ENCODE results near the gene PRSS50.
"Not testable (repeated sequence)": the region's sequence is repeated elsewhere in the genome, so short reads cannot be mapped to it uniquely, and the experiment has no call there.

Gene PRSS50

GRCh38 chr3:46707601-46708011 is 10.1 kb downstream of the PRSS50 start:
- no peaks in the 10 kb centered on the region for H3K9me3 ChIP-seq (ENCODE audit: control insufficient read depth in 2 of 2, low read length in 2 of 2)

GRCh38 chr3:46706771-46707582 is 10.7 kb downstream of the PRSS50 start:
- peaks cover 5% of the 10 kb centered on the region for H3K4me1 ChIP-seq (ENCODE audit: control insufficient read depth, insufficient read depth, low read length)
- no peak overlapping the region for H3K9ac ChIP-seq (ENCODE audit: low read length in 2 of 2)
- no peaks in the 10 kb centered on the region for H3K9me3 ChIP-seq (ENCODE audit: control insufficient read depth in 2 of 2, low read length in 2 of 2)
- H3K36me3 ChIP-seq (ENCODE audit: control insufficient read depth in 2 of 2, insufficient read depth in 2 of 2, low read length in 2 of 2): no peaks in the 10 kb centered on the region
- no peak overlapping the region for H3K4me3 ChIP-seq (ENCODE audit: low read length in 2 of 2)
- H3K27ac ChIP-seq (ENCODE audit: low read length): no peak overlapping the region
- peaks cover 0 to 6% of the 10 kb centered on the region in 2 donors for H3K27me3 ChIP-seq (ENCODE audit: control insufficient read depth in 1 of 2, insufficient read depth in 2 of 2, low read length in 2 of 2)

More at GRCh38 chr3:46707601-46708011, 10.1 kb downstream of the PRSS50 start:
- H3K4me1 ChIP-seq (ENCODE audit: control insufficient read depth, insufficient read depth, low read length): peaks cover 5% of the 10 kb centered on the region
- no peak overlapping the region for H3K9ac ChIP-seq (ENCODE audit: low read length in 2 of 2)
- H3K4me3 ChIP-seq (ENCODE audit: low read length in 2 of 2): no peak overlapping the region
- peaks cover 0 to 1% of the 10 kb centered on the region in 2 donors for H3K27me3 ChIP-seq (ENCODE audit: control insufficient read depth in 1 of 2, insufficient read depth in 2 of 2, low read length in 2 of 2)
- no peaks in the 10 kb centered on the region for H3K36me3 ChIP-seq (ENCODE audit: control insufficient read depth in 2 of 2, insufficient read depth in 2 of 2, low read length in 2 of 2)
- no peak overlapping the region for H3K27ac ChIP-seq (ENCODE audit: low read length)

GRCh38 chr3:46705751-46706552 is 11.7 kb downstream of the PRSS50 start:
- Histone ChIP-seq H3K9ac (ENCODE audit: low read length in 2 of 2) (no peak overlapping the region), H3K27ac (ENCODE audit: low read length) (no peak overlapping the region), H3K36me3 (ENCODE audit: control insufficient read depth in 2 of 2, insufficient read depth in 2 of 2, low read length in 2 of 2) (no peaks in the 10 kb centered on the region), H3K4me3 (ENCODE audit: low read length in 2 of 2) (no peak overlapping the region), H3K4me1 (ENCODE audit: control insufficient read depth, insufficient read depth, low read length) (peaks cover 13% of the 10 kb centered on the region), H3K27me3 (ENCODE audit: control insufficient read depth in 1 of 2, insufficient read depth in 2 of 2, low read length in 2 of 2) (peaks cover 0 to 12% of the 10 kb centered on the region in 2 donors), H3K9me3 (ENCODE audit: control insufficient read depth in 2 of 2, low read length in 2 of 2) (no peaks in the 10 kb centered on the region)

- Histone ChIP-seq H3K4me1 (ENCODE audit: control insufficient read depth, insufficient read depth, low read length) (peaks cover 22% of the 10 kb centered on the region), H3K9me3 (ENCODE audit: control insufficient read depth in 2 of 2, low read length in 2 of 2) (no peaks in the 10 kb centered on the region), H3K4me3 (ENCODE audit: low read length in 2 of 2) (no peak overlapping the region), H3K9ac (ENCODE audit: low read length in 2 of 2) (no peak overlapping the region), H3K36me3 (ENCODE audit: control insufficient read depth in 2 of 2, insufficient read depth in 2 of 2, low read length in 2 of 2) (no peaks in the 10 kb centered on the region), H3K27ac (ENCODE audit: low read length) (no peak overlapping the region), H3K27me3 (ENCODE audit: control insufficient read depth in 1 of 2, insufficient read depth in 2 of 2, low read length in 2 of 2) (peaks cover 2 to 17% of the 10 kb centered on the region in 2 donors)
These were observed 12.6 kb downstream of the PRSS50 start for GRCh38 chr3:46705022-46705530.

GRCh38 chr3:46704346-46704745 is 13.3 kb downstream of the PRSS50 start:
- H3K36me3 ChIP-seq (ENCODE audit: control insufficient read depth in 2 of 2, insufficient read depth in 2 of 2, low read length in 2 of 2); H3K4me3 ChIP-seq (ENCODE audit: low read length in 2 of 2); H3K27ac ChIP-seq (ENCODE audit: low read length); H3K9me3 ChIP-seq (ENCODE audit: control insufficient read depth in 2 of 2, low read length in 2 of 2); H3K9ac ChIP-seq (ENCODE audit: low read length in 2 of 2): not testable (repeated sequence)
- H3K27me3 ChIP-seq (ENCODE audit: control insufficient read depth in 1 of 2, insufficient read depth in 2 of 2, low read length in 2 of 2): peaks cover 2 to 17% of the 10 kb centered on the region in 2 donors
- H3K4me1 ChIP-seq (ENCODE audit: control insufficient read depth, insufficient read depth, low read length): peaks cover 25% of the 10 kb centered on the region

- Histone ChIP-seq H3K4me3 (ENCODE audit: low read length in 2 of 2) (no peak overlapping the region), H3K36me3 (ENCODE audit: control insufficient read depth in 2 of 2, insufficient read depth in 2 of 2, low read length in 2 of 2) (no peaks in the 10 kb centered on the region), H3K9ac (ENCODE audit: low read length in 2 of 2) (no peak overlapping the region), H3K27ac (ENCODE audit: low read length) (no peak overlapping the region), H3K4me1 (ENCODE audit: control insufficient read depth, insufficient read depth, low read length) (peaks cover 25% of the 10 kb centered on the region), H3K9me3 (ENCODE audit: control insufficient read depth in 2 of 2, low read length in 2 of 2) (no peaks in the 10 kb centered on the region), H3K27me3 (ENCODE audit: control insufficient read depth in 1 of 2, insufficient read depth in 2 of 2, low read length in 2 of 2) (peaks cover 2 to 17% of the 10 kb centered on the region in 2 donors)
These were observed 14.6 kb downstream of the PRSS50 start for GRCh38 chr3:46703013-46703520.

GRCh38 chr3:46702246-46703012 is 15.2 kb downstream of the PRSS50 start:
- Histone ChIP-seq H3K4me3 (ENCODE audit: low read length in 2 of 2) (no peak overlapping the region), H3K36me3 (ENCODE audit: control insufficient read depth in 2 of 2, insufficient read depth in 2 of 2, low read length in 2 of 2) (no peaks in the 10 kb centered on the region), H3K27me3 (ENCODE audit: control insufficient read depth in 1 of 2, insufficient read depth in 2 of 2, low read length in 2 of 2) (peaks cover 2 to 17% of the 10 kb centered on the region in 2 donors), H3K9ac (ENCODE audit: low read length in 2 of 2) (no peak overlapping the region), H3K9me3 (ENCODE audit: control insufficient read depth in 2 of 2, low read length in 2 of 2) (no peaks in the 10 kb centered on the region), H3K4me1 (ENCODE audit: control insufficient read depth, insufficient read depth, low read length) (peaks cover 26% of the 10 kb centered on the region), H3K27ac (ENCODE audit: low read length) (no peak overlapping the region)

- H3K27me3 ChIP-seq (ENCODE audit: control insufficient read depth in 1 of 2, insufficient read depth in 2 of 2, low read length in 2 of 2): peaks cover 2 to 17% of the 10 kb centered on the region in 2 donors
- no peaks in the 10 kb centered on the region for H3K9me3 ChIP-seq (ENCODE audit: control insufficient read depth in 2 of 2, low read length in 2 of 2)
- H3K36me3 ChIP-seq (ENCODE audit: control insufficient read depth in 2 of 2, insufficient read depth in 2 of 2, low read length in 2 of 2): no peaks in the 10 kb centered on the region
- H3K27ac ChIP-seq (ENCODE audit: low read length): no peak within 1 kb of the TSS
- peaks cover 37% of the 10 kb centered on the region for H3K4me1 ChIP-seq (ENCODE audit: control insufficient read depth, insufficient read depth, low read length)
- H3K9ac ChIP-seq (ENCODE audit: low read length in 2 of 2): no peak within 1 kb of the TSS
- H3K4me3 ChIP-seq (ENCODE audit: low read length in 2 of 2): peak within 1 kb of the TSS in 1 of 2 donors; percentile 59
These were observed 16.3 kb downstream of the PRSS50 start, which contains the start of gene TMIE for GRCh38 chr3:46701181-46701939. Gene TMIE (plus strand): TSS chr3:46701392. CDS start chr3:46701488, 96 bp downstream.

GRCh38 chr3:46700772-46701171 is 16.9 kb downstream of the PRSS50 start:
- Histone ChIP-seq H3K9me3 (ENCODE audit: control insufficient read depth in 2 of 2, low read length in 2 of 2) (no peaks in the 10 kb centered on the region), H3K27me3 (ENCODE audit: control insufficient read depth in 1 of 2, insufficient read depth in 2 of 2, low read length in 2 of 2) (peaks cover 2 to 17% of the 10 kb centered on the region in 2 donors), H3K36me3 (ENCODE audit: control insufficient read depth in 2 of 2, insufficient read depth in 2 of 2, low read length in 2 of 2) (no peaks in the 10 kb centered on the region), H3K27ac (ENCODE audit: low read length) (no peak overlapping the region), H3K9ac (ENCODE audit: low read length in 2 of 2) (no peak overlapping the region), H3K4me1 (ENCODE audit: control insufficient read depth, insufficient read depth, low read length) (peaks cover 43% of the 10 kb centered on the region), H3K4me3 (ENCODE audit: low read length in 2 of 2) (peak overlapping the region in 1 of 2 donors; percentile 15)

Measured in stomach smooth muscle (tissue), 2 donors.